Osteocyte (in vitro differentiated cells): ENCODE results near the gene NFIA. TPM values are rescaled to one million over a fixed set of nuclear protein-coding genes. Genes with fewer than 3 reads are reported as not detected.

Experiments
- DNase-seq: peaks from one replicate; pipeline ENCODE4 v3.0.0; 2021; ENCODE audit warnings: mixed read lengths; ENCODE audit not compliant: unreplicated experiment; ENCODE audit errors: extremely low spot score
- H3K27ac Mint-ChIP-seq: one replicate; pipeline ENCODE4 v1.8.0; 2021; ENCODE audit warnings: mild to moderate bottlenecking, mixed read lengths; ENCODE audit not compliant: unreplicated experiment
- H3K27me3 Mint-ChIP-seq: one replicate; pipeline ENCODE4 v1.8.0; 2021; ENCODE audit warnings: mixed read lengths; ENCODE audit not compliant: unreplicated experiment
- H3K36me3 Mint-ChIP-seq: one replicate; pipeline ENCODE4 v1.8.0; 2021; ENCODE audit warnings: mixed read lengths; ENCODE audit not compliant: unreplicated experiment
- H3K4me1 Mint-ChIP-seq: one replicate; pipeline ENCODE4 v1.8.0; 2021; ENCODE audit warnings: mixed read lengths; ENCODE audit not compliant: unreplicated experiment
- H3K4me3 Mint-ChIP-seq: one replicate; pipeline ENCODE4 v1.8.0; 2021; ENCODE audit warnings: mild to moderate bottlenecking, moderate library complexity, mixed read lengths; ENCODE audit not compliant: unreplicated experiment
- H3K9me3 Mint-ChIP-seq: one replicate; pipeline ENCODE4 v1.8.0; 2021; ENCODE audit warnings: mixed read lengths; ENCODE audit not compliant: unreplicated experiment
- total RNA-seq: library from RNA; stranded (reverse); gene quantifications from 2 replicates; pipeline ENCODE4 v1.2.1, GENCODE V29; 2021
- TF ChIP-seq, protein P1 (sequence below): fragments of 200-600 bp; sonication (generic); IDR thresholded peaks from 2 replicates; pipeline ENCODE4 v1.5.0; 2021; ENCODE audit warnings: antibody characterized with exemption, mild to moderate bottlenecking, moderate library complexity

NFIA gene
- total RNA-seq, 1 donor from 2014 or later: 46.7 TPM

DNA sequence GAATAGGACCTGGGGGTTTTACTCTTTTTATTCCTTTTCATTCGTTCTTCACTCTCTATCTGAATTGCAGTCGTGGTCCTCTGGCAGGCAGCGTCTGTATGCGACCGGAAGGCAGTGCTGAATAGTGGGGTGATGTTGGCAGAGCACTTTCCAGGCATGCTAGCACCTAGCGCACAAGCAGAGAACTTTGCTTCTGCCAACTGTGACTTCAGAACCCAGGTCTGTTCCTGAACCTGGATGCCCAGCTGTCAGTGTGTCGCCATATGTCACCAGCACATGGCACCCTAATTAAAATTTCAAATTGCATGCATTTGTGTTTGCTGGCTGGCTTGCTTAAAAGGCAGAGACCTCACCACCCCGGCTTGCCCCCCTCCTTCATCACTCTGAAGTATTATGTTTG is 116.2 kb downstream of the NFIA start:
- Mint-ChIP-seq H3K9me3 (no peaks in the 10 kb centered on the region), H3K27me3 (no peaks in the 10 kb centered on the region), H3K4me3 (no peak overlapping the region), H3K4me1 (no peaks in the 10 kb centered on the region), H3K27ac (no peak overlapping the region), H3K36me3 (no peaks in the 10 kb centered on the region)
- TF ChIP-seq, protein P1, sequence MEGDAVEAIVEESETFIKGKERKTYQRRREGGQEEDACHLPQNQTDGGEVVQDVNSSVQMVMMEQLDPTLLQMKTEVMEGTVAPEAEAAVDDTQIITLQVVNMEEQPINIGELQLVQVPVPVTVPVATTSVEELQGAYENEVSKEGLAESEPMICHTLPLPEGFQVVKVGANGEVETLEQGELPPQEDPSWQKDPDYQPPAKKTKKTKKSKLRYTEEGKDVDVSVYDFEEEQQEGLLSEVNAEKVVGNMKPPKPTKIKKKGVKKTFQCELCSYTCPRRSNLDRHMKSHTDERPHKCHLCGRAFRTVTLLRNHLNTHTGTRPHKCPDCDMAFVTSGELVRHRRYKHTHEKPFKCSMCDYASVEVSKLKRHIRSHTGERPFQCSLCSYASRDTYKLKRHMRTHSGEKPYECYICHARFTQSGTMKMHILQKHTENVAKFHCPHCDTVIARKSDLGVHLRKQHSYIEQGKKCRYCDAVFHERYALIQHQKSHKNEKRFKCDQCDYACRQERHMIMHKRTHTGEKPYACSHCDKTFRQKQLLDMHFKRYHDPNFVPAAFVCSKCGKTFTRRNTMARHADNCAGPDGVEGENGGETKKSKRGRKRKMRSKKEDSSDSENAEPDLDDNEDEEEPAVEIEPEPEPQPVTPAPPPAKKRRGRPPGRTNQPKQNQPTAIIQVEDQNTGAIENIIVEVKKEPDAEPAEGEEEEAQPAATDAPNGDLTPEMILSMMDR: no peak
- no peak for DNase-seq

- no peak for DNase-seq
- H3K4me3 Mint-ChIP-seq: no peak overlapping the region
- no peaks in the 10 kb centered on the region for H3K36me3 Mint-ChIP-seq
- TF ChIP-seq, protein P1: no peak
- H3K9me3 Mint-ChIP-seq: no peaks in the 10 kb centered on the region
- H3K4me1 Mint-ChIP-seq: no peaks in the 10 kb centered on the region
- H3K27ac Mint-ChIP-seq: no peak overlapping the region
- no peaks in the 10 kb centered on the region for H3K27me3 Mint-ChIP-seq
Observed at GRCh38 chr1:61201035-61201434, 118.7 kb downstream of the NFIA start.

- Mint-ChIP-seq H3K4me3 (no peak overlapping the region), H3K27me3 (no peaks in the 10 kb centered on the region), H3K9me3 (no peaks in the 10 kb centered on the region), H3K4me1 (peaks cover 5% of the 10 kb centered on the region), H3K27ac (no peak overlapping the region), H3K36me3 (peaks cover 1% of the 10 kb centered on the region)
- DNase-seq: no peak
- TF ChIP-seq, protein P1: no peak
Observed at GRCh38 chr1:61202854-61203598, 120.7 kb downstream of the NFIA start.

DNA sequence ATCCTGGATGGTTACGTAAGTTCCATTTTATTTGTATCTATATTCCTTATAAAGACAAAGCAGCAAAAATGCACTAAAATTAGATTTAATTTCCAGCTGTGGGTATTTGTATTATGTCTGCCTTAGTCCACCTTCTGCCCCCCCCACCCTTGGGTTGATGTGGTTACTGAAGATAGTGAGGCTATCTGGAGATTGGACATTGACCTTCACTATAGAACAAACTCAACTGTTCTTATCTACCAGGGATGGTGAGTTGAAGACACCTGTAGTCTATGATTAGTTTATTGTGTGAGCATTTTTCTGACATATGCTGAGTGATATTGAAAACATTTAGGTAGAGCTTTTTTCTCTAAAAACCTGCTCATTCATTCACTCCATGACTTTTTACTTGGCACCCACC is 122.2 kb downstream of the NFIA start:
- TF ChIP-seq, protein P1: no peak
- peaks cover 15% of the 10 kb centered on the region for H3K4me1 Mint-ChIP-seq
- no peak overlapping the region for H3K4me3 Mint-ChIP-seq
- no peak for DNase-seq
- H3K27me3 Mint-ChIP-seq: no peaks in the 10 kb centered on the region
- no peak overlapping the region for H3K27ac Mint-ChIP-seq
- no peaks in the 10 kb centered on the region for H3K9me3 Mint-ChIP-seq
- peaks cover 1% of the 10 kb centered on the region for H3K36me3 Mint-ChIP-seq

DNA sequence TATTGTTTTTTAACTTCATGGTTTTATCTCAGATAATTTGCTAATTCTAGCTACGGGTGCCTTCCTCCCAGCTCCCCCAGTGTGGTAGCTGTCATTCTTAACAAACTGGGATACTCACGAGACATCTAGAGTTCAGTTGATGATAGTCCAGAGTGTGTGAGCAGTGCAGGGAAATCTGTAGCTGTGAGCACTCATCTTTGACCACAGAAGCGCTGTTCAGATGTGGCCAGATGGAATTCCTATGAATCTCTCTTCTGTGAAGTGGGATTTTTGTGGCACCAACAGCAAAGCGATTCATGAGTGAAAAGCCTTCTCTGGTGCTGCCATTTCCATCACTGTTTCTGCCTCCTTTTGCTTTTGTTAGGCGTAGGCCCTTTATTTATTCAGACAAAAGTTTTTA is 125.1 kb downstream of the NFIA start:
- Mint-ChIP-seq H3K4me3 (no peak overlapping the region), H3K4me1 (peaks cover 18% of the 10 kb centered on the region), H3K27me3 (no peaks in the 10 kb centered on the region), H3K27ac (no peak overlapping the region), H3K9me3 (no peaks in the 10 kb centered on the region), H3K36me3 (peaks cover 3% of the 10 kb centered on the region)
- TF ChIP-seq, protein P1: no peak
- DNase-seq: no peak
